Mucosa of rectum (tissue), 2 donors: ENCODE measurements around the gene FKBP4.
A peak's percentile ranks its signal among the peaks of the same experiment; 100 is the strongest.

Experiments
- H3K27ac ChIP-seq, 2 donors: one replicate each; pipeline ENCODE4 v1.7.0; 2013; ENCODE audit warnings: inconsistent platforms in 2 of 2, low read depth in 2 of 2, low read length in 2 of 2
- H3K27me3 ChIP-seq, 2 donors: one replicate each; pipeline ENCODE4 v1.7.0; 2013; ENCODE audit warnings: low read length in 2 of 2; ENCODE audit not compliant: control insufficient read depth in 2 of 2, insufficient read depth in 2 of 2
- H3K36me3 ChIP-seq, 2 donors: one replicate each; pipeline ENCODE4 v1.7.0; 2013; ENCODE audit warnings: low read length in 2 of 2; ENCODE audit not compliant: control insufficient read depth in 2 of 2, insufficient read depth in 2 of 2
- H3K4me1 ChIP-seq, 2 donors: one replicate each; pipeline ENCODE4 v1.7.0; 2013; ENCODE audit warnings: low read length in 2 of 2, mild to moderate bottlenecking in 1 of 2; ENCODE audit not compliant: control insufficient read depth in 2 of 2, insufficient read depth in 2 of 2
- H3K4me3 ChIP-seq, 2 donors: one replicate each; pipeline ENCODE4 v1.7.0; 2013; ENCODE audit warnings: low read length in 2 of 2
- H3K9ac ChIP-seq, 2 donors: one replicate each; pipeline ENCODE4 v1.7.0; 2013; ENCODE audit warnings: low read length in 2 of 2, low read depth in 1 of 2, mild to moderate bottlenecking in 1 of 2
- H3K9me3 ChIP-seq, 2 donors: one replicate each; pipeline ENCODE4 v1.7.0; 2013; ENCODE audit warnings: low read length in 2 of 2; ENCODE audit not compliant: control insufficient read depth in 2 of 2
- donor health status: healthy.
- donor health status: Normal muscosa, but diverticular disease.

FKBP4 gene

DNA sequence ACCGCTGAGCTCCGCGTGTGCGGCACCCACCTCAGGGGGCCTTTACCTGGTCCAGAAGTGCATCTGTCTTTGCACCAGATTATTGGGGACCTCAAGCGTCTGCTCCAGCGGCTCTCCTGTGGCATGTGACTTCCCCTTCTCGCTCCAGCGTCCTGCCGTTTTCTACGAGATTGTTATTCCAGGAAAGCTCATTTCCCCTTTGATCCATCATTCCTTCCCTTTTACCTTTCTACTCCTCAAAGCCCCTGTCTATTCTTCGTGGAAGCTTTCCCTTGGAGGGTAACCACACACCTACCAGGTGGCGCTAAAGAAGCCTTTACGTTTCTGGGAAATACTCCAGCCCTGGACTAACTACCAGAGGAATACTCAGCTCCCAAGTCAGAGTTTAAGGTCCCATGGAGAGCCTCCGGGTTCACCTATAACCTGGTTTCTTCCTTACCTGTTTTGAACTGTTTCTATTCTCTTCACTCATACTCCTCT is 1.5 kb downstream of the FKBP4 start:
- Histone ChIP-seq H3K4me3 (peak overlapping the region; percentile 68 to 91), H3K4me1 (peaks cover 16 to 18% of the 10 kb centered on the region in 2 donors), H3K27me3 (no peaks in the 10 kb centered on the region), H3K9ac (peak overlapping the region; percentile 81 to 85), H3K27ac (peak overlapping the region; percentile 2 to 68), H3K9me3 (no peaks in the 10 kb centered on the region), H3K36me3 (peaks cover 38 to 43% of the 10 kb centered on the region in 2 donors)

DNA sequence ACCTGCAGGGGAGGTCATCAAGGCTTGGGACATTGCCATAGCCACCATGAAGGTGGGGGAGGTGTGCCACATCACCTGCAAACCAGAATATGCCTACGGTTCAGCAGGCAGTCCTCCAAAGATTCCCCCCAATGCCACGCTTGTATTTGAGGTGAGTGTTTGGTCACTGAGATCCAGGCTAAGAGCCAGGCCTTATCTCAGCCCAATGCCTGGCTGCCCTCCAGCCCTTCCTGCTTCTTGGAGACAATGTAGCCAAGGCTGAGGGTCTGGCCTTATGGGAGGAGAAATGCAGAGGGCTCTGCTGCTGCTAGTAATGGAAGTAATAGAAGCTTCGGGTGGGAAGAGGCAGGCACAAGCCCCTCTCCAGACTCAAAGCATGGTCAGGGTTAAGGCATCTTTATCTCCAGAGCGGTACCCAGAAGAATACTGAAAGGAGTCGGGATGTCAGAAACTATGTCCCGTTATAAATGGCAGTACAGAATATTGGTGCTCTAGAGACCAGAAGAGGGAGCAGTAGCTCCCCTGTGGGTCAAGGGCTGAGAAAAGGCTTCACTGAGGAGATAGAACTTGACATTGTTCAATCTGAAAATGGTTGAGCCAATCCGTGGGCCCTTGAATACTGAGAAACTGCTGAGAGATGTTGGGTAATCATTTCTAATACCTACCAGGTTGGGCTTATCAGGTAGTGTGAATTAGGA is 3.1 kb downstream of the FKBP4 start:
- Histone ChIP-seq H3K9ac (no peak overlapping the region), H3K36me3 (peaks cover 47 to 55% of the 10 kb centered on the region in 2 donors), H3K27me3 (no peaks in the 10 kb centered on the region), H3K9me3 (no peaks in the 10 kb centered on the region), H3K4me1 (peaks cover 16 to 18% of the 10 kb centered on the region in 2 donors), H3K4me3 (no peak overlapping the region), H3K27ac (no peak overlapping the region)

- Histone ChIP-seq H3K9me3 (no peaks in the 10 kb centered on the region), H3K9ac (no peak overlapping the region), H3K4me3 (no peak overlapping the region), H3K4me1 (peaks cover 12 to 13% of the 10 kb centered on the region in 2 donors), H3K27me3 (no peaks in the 10 kb centered on the region), H3K27ac (no peak overlapping the region), H3K36me3 (peaks cover 64 to 74% of the 10 kb centered on the region in 2 donors)
Observed at GRCh38 chr12:2800046-2800570, 5.3 kb downstream of the FKBP4 start.

- no peak overlapping the region for H3K4me3 ChIP-seq
- H3K27me3 ChIP-seq = no peaks in the 10 kb centered on the region
- H3K27ac ChIP-seq = no peak overlapping the region
- peaks cover 9 to 10% of the 10 kb centered on the region in 2 donors for H3K4me1 ChIP-seq
- H3K36me3 ChIP-seq = peaks cover 64 to 74% of the 10 kb centered on the region in 2 donors
- H3K9ac ChIP-seq = no peak overlapping the region
- no peaks in the 10 kb centered on the region for H3K9me3 ChIP-seq
Observed at GRCh38 chr12:2801044-2801783, 6.4 kb downstream of the FKBP4 start.

DNA sequence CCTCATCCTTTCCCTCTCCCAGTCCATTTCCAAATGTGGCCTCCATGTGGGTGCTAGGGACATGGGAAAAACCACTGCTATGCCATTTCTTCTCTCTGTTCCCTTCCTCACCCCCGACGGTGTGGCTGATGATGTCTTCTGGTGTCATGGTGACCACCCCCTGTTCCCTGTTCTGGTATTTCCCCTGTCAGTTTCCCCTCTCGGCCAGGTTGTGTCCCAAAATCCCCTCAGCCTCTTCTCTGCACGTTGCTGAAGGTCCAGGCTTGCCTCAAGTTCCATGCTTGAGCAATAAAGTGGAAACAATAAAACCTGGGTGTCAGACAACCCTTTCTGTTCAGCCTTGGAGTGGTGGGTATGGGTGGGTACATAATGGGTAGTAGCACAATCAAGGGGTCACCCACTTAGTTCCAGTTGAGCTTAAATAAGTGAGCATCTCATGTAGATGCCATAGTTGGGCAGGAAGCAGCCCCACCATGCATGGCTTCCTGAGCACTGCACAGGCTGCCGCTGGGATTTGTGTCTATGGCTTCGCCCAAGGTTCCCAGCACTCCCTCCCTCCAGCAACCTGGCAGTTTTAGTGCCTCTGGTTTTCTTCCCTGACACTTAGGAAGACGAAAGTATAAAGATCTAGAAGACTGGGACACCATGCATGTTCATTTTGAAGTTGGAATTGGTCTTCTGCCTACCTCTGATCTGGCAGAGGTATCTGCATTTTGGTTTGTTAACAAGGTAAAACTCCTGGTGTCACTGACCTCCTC is 9.0 kb downstream of the FKBP4 start:
- Histone ChIP-seq H3K4me3 (no peak overlapping the region), H3K4me1 (no peaks in the 10 kb centered on the region), H3K9ac (no peak overlapping the region), H3K27ac (no peak overlapping the region), H3K27me3 (no peaks in the 10 kb centered on the region), H3K9me3 (no peaks in the 10 kb centered on the region), H3K36me3 (peaks cover 50 to 58% of the 10 kb centered on the region in 2 donors)

DNA sequence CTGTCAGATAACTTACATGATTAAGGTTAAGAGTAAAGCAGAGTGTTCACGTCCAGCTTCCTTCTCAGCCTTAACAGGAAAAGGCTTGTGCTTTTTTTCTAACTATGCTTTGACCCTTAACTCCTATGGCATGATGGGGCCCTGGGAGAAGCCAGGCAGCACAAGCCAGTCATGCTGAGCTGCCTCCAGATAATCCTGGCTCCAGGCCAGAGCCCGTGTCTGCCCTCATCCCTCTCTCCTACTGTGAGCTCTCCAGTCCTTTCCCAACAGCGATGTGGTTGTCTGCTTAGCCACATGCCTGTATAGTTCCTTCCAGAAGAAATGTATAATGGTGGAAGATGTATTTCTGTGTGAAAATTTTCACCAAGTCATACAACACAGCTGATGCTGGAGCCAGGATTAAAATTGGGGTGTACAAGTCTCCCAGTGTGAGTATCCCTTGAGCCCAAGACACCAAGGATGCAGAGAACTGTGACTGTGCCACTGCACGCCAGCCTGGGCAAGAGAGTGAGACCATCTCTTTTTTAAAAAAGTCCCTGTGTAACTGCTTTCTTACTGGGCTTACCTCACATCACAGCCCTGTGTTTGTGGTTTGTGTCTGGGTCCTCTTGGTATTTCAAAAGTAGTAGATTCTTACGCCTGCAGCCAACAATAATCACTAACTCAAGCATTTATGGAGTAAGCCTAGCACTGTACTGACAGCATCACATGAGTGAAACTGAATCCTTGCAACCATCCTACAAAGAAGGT is 9.8 kb downstream of the FKBP4 start:
- Histone ChIP-seq H3K9ac (no peak overlapping the region), H3K27me3 (no peaks in the 10 kb centered on the region), H3K4me1 (no peaks in the 10 kb centered on the region), H3K9me3 (no peaks in the 10 kb centered on the region), H3K36me3 (peaks cover 42 to 50% of the 10 kb centered on the region in 2 donors), H3K4me3 (no peak overlapping the region), H3K27ac (no peak overlapping the region)

- Histone ChIP-seq H3K4me1 (no peaks in the 10 kb centered on the region), H3K9ac (no peak overlapping the region), H3K9me3 (no peaks in the 10 kb centered on the region), H3K27ac (no peak overlapping the region), H3K4me3 (no peak overlapping the region), H3K36me3 (peaks cover 37 to 44% of the 10 kb centered on the region in 2 donors), H3K27me3 (no peaks in the 10 kb centered on the region)
Observed at GRCh38 chr12:2805143-2805520, 10.4 kb downstream of the FKBP4 start.

DNA sequence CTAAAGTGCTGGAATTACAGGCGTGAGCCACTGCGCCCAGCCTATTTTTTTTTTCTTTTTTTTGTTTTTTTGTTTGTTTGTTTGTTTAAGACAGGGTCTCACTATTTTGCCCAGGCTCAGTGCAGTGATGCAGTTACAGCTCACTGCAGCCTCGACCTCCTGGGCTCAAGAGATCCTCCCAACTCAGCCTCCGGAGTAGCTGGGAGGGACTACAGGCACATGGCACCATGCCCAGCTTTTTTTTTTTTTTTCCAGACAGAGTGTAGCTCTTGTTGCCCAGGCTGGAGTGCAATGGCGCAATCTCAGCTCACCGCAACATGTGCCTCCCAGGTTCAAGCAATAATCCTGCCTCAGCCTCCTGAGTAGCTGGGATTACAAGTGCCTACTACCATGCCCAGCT is 11.9 kb downstream of the FKBP4 start:
- no peak overlapping the region for H3K27ac ChIP-seq
- H3K36me3 ChIP-seq = peaks cover 24 to 29% of the 10 kb centered on the region in 2 donors
- H3K9ac ChIP-seq = no peak overlapping the region
- no peaks in the 10 kb centered on the region for H3K27me3 ChIP-seq
- H3K9me3 ChIP-seq = no peaks in the 10 kb centered on the region
- H3K4me1 ChIP-seq = no peaks in the 10 kb centered on the region
- H3K4me3 ChIP-seq = no peak overlapping the region

DNA sequence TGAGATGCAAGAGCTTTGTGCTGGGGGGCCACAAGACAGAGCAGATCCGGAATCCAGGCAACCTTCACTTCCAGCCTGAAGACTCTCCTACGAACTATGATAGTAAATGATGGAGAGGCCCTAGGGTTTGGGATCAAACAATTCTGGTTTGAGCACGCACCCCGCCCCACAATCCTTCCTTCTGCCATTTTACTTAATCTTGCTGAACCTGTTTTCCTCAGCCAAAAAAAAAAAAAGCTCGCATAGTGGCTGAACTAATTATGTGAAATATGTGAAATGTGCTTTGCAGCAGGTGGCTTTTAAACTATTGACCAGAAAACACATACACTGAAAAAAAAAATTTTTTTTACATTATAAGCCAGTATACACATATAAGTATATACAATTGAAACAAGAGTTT is 17.0 kb downstream of the FKBP4 start:
- Histone ChIP-seq H3K4me3 (peak overlapping the region; percentile 96 to 99), H3K27ac (no peak overlapping the region)

More for the DNA sequence above, 17.0 kb downstream of the FKBP4 start:
- H3K9me3 ChIP-seq = no peaks in the 10 kb centered on the region
- peaks cover 0 to 3% of the 10 kb centered on the region in 2 donors for H3K36me3 ChIP-seq
- H3K27me3 ChIP-seq = no peaks in the 10 kb centered on the region
- peaks cover 7% of the 10 kb centered on the region in 2 donors for H3K4me1 ChIP-seq
- H3K9ac ChIP-seq = peak overlapping the region in 1 of 2 donors; percentile 48
